Measurements from ENCODE around the gene SEZ6L.

The SEZ6L gene

GRCh38 chr22:26367402-26368245 lies 198.4 kb downstream of the SEZ6L start:
- H3K4me3 ChIP-seq (ENCODE audit: low read depth, low read length): no peak overlapping the region
- TF ChIP-seq, protein P1, sequence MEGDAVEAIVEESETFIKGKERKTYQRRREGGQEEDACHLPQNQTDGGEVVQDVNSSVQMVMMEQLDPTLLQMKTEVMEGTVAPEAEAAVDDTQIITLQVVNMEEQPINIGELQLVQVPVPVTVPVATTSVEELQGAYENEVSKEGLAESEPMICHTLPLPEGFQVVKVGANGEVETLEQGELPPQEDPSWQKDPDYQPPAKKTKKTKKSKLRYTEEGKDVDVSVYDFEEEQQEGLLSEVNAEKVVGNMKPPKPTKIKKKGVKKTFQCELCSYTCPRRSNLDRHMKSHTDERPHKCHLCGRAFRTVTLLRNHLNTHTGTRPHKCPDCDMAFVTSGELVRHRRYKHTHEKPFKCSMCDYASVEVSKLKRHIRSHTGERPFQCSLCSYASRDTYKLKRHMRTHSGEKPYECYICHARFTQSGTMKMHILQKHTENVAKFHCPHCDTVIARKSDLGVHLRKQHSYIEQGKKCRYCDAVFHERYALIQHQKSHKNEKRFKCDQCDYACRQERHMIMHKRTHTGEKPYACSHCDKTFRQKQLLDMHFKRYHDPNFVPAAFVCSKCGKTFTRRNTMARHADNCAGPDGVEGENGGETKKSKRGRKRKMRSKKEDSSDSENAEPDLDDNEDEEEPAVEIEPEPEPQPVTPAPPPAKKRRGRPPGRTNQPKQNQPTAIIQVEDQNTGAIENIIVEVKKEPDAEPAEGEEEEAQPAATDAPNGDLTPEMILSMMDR (IDR thresholded peaks at IDR 0.05; ENCODE audit: low read depth, low read length): peak; percentile 80

- no peak overlapping the region for H3K4me3 ChIP-seq (ENCODE audit: low read depth, low read length)
- TF ChIP-seq, protein P1 (IDR thresholded peaks at IDR 0.05; ENCODE audit: low read depth, low read length): no peak
These were observed 203.6 kb downstream of the SEZ6L start for GRCh38 chr22:26372890-26373289.

DNA sequence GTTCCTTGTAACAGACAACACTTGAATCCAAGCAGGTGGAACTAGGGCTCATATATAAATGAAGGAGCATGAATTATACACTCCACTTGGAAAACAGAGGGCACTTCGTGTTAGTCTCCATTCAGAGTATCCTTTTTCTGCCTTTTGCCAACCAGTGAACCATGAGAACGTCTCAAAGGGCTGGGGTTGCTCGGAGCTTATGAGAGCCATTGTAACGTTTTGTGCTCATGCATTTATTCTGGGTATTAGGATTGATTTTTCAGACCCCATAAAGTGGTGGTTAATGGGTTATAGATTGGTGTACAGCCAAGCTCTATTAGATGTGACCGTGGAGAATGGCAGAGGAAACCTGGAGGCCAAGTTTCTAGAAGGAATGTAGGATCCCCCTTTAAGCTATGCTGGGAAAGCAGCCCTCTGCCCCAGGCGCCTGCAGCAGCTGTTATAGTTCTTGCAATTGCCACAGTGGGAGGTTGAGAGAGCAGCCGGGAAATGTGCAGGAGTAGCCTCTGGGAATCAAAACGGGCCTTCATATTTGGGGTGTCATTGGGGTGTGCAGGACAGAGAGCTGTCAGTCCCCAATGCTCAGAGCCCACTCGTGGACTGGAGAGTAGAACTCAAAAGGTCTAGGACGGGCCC lies 205.2 kb downstream of the SEZ6L start:
- no peak overlapping the region for H3K4me3 ChIP-seq (ENCODE audit: low read depth, low read length)
- TF ChIP-seq, protein P1 (IDR thresholded peaks at IDR 0.05; ENCODE audit: low read depth, low read length): no peak

- no peak overlapping the region for H3K4me3 ChIP-seq (ENCODE audit: low read depth, low read length)
- TF ChIP-seq, protein P1 (IDR thresholded peaks at IDR 0.05; ENCODE audit: low read depth, low read length): no peak
These were observed 208.0 kb downstream of the SEZ6L start for GRCh38 chr22:26377170-26377830.

GRCh38 chr22:26380072-26380830 lies 211.0 kb downstream of the SEZ6L start:
- TF ChIP-seq, protein P1 (IDR thresholded peaks at IDR 0.05; ENCODE audit: low read depth, low read length): no peak
- H3K4me3 ChIP-seq (ENCODE audit: low read depth, low read length): no peak overlapping the region

GRCh38 chr22:26382782-26383181 lies 213.5 kb downstream of the SEZ6L start:
- TF ChIP-seq, protein P1 (IDR thresholded peaks at IDR 0.05; ENCODE audit: low read depth, low read length): no peak
- H3K4me3 ChIP-seq (ENCODE audit: low read depth, low read length): no peak overlapping the region
